SKM-1 treated with dmso at 0.1 percent for 144 hours (cell line): Measurements from ENCODE around the gene TWF2.
A peak's percentile ranks its signal among the peaks of the same experiment; 100 is the strongest.

Experiments
- DNase-seq: peaks from one replicate; lab custom pipeline; 2025; ENCODE audit not compliant: unreplicated experiment; lab: John Stamatoyannopoulos, UW

TWF2 gene

GRCh38 chr3:52223449-52224408 lies 15.2 kb downstream of the TWF2 start:
- no peak for DNase-seq

- no peak for DNase-seq
These were observed 16.4 kb downstream of the TWF2 start for GRCh38 chr3:52222319-52223221.

GRCh38 chr3:52221563-52222318 lies 17.2 kb downstream of the TWF2 start:
- DNase-seq: no peak

GRCh38 chr3:52221141-52221562 lies 17.8 kb downstream of the TWF2 start:
- no peak for DNase-seq

GRCh38 chr3:52220380-52221026 lies 18.5 kb downstream of the TWF2 start:
- peak; percentile 78 for DNase-seq

GRCh38 chr3:52218937-52219650 lies 19.9 kb downstream of the TWF2 start:
- no peak for DNase-seq

GRCh38 chr3:52218454-52218853 lies 20.5 kb downstream of the TWF2 start:
- DNase-seq: no peak

- no peak for DNase-seq
These were observed 20.9 kb downstream of the TWF2 start for GRCh38 chr3:52218026-52218425.

GRCh38 chr3:52217409-52217805 lies 21.6 kb downstream of the TWF2 start:
- no peak for DNase-seq

- DNase-seq: no peak
These were observed 22.2 kb downstream of the TWF2 start for GRCh38 chr3:52216585-52217408.

GRCh38 chr3:52215351-52215750 lies 23.6 kb downstream of the TWF2 start:
- DNase-seq: no peak

GRCh38 chr3:52213901-52214300 lies 25.1 kb downstream of the TWF2 start:
- DNase-seq: no peak

GRCh38 chr3:52213005-52213404 lies 26.0 kb downstream of the TWF2 start:
- DNase-seq: no peak

GRCh38 chr3:52211268-52211891 lies 27.6 kb downstream of the TWF2 start:
- no peak for DNase-seq

GRCh38 chr3:52210550-52211046 lies 28.4 kb downstream of the TWF2 start:
- DNase-seq: peak; percentile 83

GRCh38 chr3:52210037-52210436 lies 28.9 kb downstream of the TWF2 start:
- no peak for DNase-seq

GRCh38 chr3:52208556-52208955 lies 30.4 kb downstream of the TWF2 start:
- DNase-seq: no peak

- DNase-seq: no peak
These were observed 33.1 kb downstream of the TWF2 start for GRCh38 chr3:52205727-52206372.
